BJ (cell line): ENCODE measurements around the gene CFAP54. TPM values are rescaled to one million over a fixed set of nuclear protein-coding genes. Genes with fewer than 3 reads are reported as not detected.

Experiments
- CTCF ChIA-PET: fragments of 350-600 bp; formaldehyde crosslinking; extraction: SDS; loops from one replicate; lab custom pipeline; 2021; ENCODE audit warnings: antibody characterized with exemption, inconsistent platforms; lab: Yijun Ruan, JAX
- POLR2A ChIA-PET: fragments of 300-600 bp; sonication (Branson Sonifier 250); formaldehyde crosslinking; extraction: SDS; loops from one replicate; lab custom pipeline; 2021; ENCODE audit warnings: antibody characterized with exemption; lab: Charles Lee
- DNase-seq: peaks from one replicate; pipeline ENCODE4 v3.0.0-alpha.2; 2011; ENCODE audit warnings: low read depth
- H3K27me3 ChIP-seq: 2 replicates; pipeline ENCODE4 v1.6.0; 2011; ENCODE audit warnings: low read length; ENCODE audit not compliant: control insufficient read depth, insufficient read depth
- H3K36me3 ChIP-seq: 2 replicates; pipeline ENCODE4 v1.5.1; 2011; ENCODE audit warnings: low read length; ENCODE audit not compliant: control insufficient read depth, insufficient read depth
- H3K4me3 ChIP-seq: 2 replicates; pipeline ENCODE4 v1.5.1; 2011; ENCODE audit warnings: low read depth, mild to moderate bottlenecking, control low read depth, low read length
- polyA plus RNA-seq: library from polyadenylated mRNA; depleted of rRNA; stranded (reverse); fragments of >200 nt; gene quantifications from 2 replicates; pipeline ENCODE4 v1.2.3, GENCODE V29; 2011
- TF ChIP-seq, protein P1 (sequence below): IDR thresholded peaks from 2 replicates; pipeline ENCODE4 v1.5.1; 2011; ENCODE audit warnings: low read depth, mild to moderate bottlenecking, control low read depth, inconsistent platforms, low read length, moderate library complexity; ENCODE audit not compliant: insufficient read depth

Gene CFAP54
- polyA plus RNA-seq, 1 experiment, result 0.38 TPM

DNA sequence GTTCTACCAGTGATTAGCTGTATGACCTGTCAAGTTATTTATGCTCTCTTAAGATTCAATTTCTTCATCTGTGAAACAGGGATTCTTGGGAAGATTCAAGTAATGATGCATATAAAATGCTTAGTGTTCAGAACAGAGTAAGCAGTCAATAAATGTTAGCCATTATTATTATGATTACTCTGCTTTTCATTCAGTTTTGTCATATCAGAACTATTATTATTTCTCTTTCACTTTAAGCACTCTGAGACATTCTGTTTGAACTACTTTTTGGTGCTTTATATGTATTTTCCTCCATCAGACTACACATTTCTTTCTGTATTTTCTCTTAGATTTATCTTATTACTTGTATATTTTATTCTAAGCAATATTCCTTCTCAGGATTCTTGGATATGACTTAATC, 81.2 kb downstream of the CFAP54 start:
- H3K4me3 ChIP-seq, result no peak overlapping the region
- ChIA-PET CTCF (no interaction called here), POLR2A (no interaction called here)
- TF ChIP-seq, protein P1, sequence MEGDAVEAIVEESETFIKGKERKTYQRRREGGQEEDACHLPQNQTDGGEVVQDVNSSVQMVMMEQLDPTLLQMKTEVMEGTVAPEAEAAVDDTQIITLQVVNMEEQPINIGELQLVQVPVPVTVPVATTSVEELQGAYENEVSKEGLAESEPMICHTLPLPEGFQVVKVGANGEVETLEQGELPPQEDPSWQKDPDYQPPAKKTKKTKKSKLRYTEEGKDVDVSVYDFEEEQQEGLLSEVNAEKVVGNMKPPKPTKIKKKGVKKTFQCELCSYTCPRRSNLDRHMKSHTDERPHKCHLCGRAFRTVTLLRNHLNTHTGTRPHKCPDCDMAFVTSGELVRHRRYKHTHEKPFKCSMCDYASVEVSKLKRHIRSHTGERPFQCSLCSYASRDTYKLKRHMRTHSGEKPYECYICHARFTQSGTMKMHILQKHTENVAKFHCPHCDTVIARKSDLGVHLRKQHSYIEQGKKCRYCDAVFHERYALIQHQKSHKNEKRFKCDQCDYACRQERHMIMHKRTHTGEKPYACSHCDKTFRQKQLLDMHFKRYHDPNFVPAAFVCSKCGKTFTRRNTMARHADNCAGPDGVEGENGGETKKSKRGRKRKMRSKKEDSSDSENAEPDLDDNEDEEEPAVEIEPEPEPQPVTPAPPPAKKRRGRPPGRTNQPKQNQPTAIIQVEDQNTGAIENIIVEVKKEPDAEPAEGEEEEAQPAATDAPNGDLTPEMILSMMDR, result no peak
- DNase-seq, result no peak
- no peaks in the 10 kb centered on the region for H3K36me3 ChIP-seq
- no peaks in the 10 kb centered on the region for H3K27me3 ChIP-seq

DNA sequence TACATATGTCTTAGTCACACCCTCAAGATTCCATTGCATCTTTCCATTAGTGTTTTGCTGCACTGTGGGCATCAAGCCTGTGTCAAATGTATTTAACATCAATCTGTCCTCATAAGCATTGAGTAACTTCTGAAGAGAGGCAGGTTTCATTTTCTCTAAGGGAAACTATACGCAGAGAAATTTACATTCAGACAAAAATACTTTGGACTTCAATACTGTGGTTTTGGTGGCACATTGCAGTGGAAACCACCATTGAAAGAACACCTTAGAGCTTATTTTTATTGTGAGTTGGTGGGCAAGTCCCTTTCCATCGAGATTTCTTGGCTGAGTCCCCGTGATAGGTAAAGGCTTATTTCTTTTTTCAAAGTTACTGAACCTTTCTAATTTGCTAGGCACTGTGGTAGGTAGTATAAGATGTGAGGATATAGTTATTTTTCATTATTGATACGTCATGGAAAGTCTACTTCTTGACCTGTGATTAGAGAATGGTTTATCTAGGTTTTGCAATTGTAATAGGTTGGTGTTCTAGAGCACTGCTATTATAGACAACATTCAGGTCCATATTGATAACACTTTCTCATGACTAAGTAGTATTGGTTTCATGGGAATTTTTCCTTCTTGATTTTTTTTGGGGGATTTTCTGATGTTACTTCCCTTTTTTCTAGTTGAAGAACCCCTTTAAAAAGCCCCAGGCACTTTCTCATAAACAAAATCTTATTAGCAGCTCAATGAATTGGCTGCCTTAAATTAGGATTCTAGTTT, 81.9 kb downstream of the CFAP54 start:
- DNase-seq, result no peak
- Histone ChIP-seq H3K27me3 (no peaks in the 10 kb centered on the region), H3K4me3 (no peak overlapping the region), H3K36me3 (no peaks in the 10 kb centered on the region)
- ChIA-PET CTCF (no interaction called here), POLR2A (no interaction called here)
- TF ChIP-seq, protein P1, result no peak

DNA sequence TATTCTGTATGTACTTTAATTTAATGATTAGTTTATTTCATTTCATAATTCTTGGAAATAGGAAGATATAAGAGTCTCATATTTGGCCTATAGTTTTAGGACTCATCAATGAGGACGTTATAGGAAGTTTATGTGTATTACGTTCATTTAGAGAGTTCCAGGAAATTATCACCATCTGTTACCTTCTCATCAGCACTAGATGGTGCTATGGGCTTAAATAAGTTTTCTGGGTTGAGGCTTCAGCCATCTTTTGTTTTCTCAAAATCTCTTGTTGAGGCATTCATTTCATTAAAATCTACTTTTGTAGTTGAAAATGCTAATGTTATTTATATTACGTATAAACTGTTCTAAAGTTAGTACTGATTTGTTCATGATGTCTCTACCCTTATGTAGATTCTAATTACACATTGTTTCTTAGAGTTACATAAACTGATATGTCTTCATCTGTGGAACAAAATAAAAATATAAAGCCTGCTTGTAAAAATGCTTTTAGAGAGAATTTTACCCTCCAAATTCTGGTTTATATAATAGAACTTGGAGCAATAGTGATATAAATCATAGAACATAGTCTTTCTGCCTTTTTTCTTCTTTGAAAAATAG, 89.2 kb downstream of the CFAP54 start:
- Histone ChIP-seq H3K4me3 (no peak overlapping the region), H3K36me3 (no peaks in the 10 kb centered on the region), H3K27me3 (no peaks in the 10 kb centered on the region)
- TF ChIP-seq, protein P1, result peak; percentile 59
- CTCF ChIA-PET, result interaction anchor here (0.6 to 5.9 kb wide), 8 partner anchors 8 to 1820 kb away, joined by 3 to 45 read pairs (median 4); no protein-coding TSS in a partner anchor
- POLR2A ChIA-PET, result no interaction called here
- peak; percentile 7 for DNase-seq

DNA sequence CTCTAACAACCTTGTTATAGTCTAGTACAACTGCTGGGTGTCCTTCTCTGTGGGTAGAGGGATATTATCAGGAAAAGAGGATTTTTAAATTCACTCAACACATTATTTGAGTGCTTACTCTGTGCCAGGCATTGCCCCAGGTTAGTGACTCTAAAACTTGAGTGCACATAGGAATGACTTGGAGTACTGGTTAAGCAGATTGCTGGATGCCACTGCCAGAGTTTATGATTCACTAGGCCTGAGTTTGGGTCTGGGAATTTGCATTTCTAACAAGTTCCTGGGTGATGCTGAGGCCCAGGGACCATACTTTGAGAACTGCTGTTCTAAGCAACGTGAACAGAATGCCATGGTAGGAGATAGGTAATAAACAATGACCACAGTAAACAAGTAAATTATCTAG, 96.6 kb downstream of the CFAP54 start:
- DNase-seq, result no peak
- H3K36me3 ChIP-seq, result no peaks in the 10 kb centered on the region
- TF ChIP-seq, protein P1, result no peak
- H3K4me3 ChIP-seq, result no peak overlapping the region
- CTCF ChIA-PET, result interaction anchor here (0.6 kb wide), 1 partner anchor 401 kb away, joined by 4 read pairs; no protein-coding TSS in a partner anchor
- POLR2A ChIA-PET, result no interaction called here
- H3K27me3 ChIP-seq, result no peaks in the 10 kb centered on the region

DNA sequence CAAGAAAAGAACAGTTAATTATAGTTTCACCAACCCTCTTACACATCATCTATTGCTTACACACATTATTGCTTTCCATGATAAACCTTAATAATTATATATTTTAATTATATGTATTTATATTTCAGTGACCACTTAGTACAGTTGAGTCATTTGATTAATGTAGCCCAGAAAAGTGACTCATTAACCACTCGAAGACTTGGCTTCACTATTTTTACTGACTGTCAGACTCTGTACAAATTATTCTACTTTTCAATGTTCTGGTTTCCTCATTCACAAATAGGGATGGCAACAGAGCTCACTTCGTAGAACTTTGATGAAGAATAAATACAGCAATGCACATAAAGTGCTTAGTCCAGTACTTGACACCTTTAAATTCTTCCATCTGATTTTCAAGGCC, 98.3 kb downstream of the CFAP54 start:
- ChIA-PET CTCF (interaction anchor here (1.0 kb wide), 1 partner anchor 10 kb away, joined by 3 read pairs; no protein-coding TSS in a partner anchor), POLR2A (no interaction called here)
- no peaks in the 10 kb centered on the region for H3K27me3 ChIP-seq
- H3K36me3 ChIP-seq, result no peaks in the 10 kb centered on the region
- H3K4me3 ChIP-seq, result no peak overlapping the region
- TF ChIP-seq, protein P1, result no peak
- no peak for DNase-seq
